Measurements from ENCODE around the gene ABHD2. TPM values are rescaled to one million over a fixed set of nuclear protein-coding genes. Genes with fewer than 3 reads are reported as not detected.

The ABHD2 gene
- total and polyA plus RNA-seq, 9 of the 15 experiments (the other 6 are each of a cell fraction or from before 2014, with no cell fraction given), result 16.9 to 99.8 (median 47.5) TPM

DNA sequence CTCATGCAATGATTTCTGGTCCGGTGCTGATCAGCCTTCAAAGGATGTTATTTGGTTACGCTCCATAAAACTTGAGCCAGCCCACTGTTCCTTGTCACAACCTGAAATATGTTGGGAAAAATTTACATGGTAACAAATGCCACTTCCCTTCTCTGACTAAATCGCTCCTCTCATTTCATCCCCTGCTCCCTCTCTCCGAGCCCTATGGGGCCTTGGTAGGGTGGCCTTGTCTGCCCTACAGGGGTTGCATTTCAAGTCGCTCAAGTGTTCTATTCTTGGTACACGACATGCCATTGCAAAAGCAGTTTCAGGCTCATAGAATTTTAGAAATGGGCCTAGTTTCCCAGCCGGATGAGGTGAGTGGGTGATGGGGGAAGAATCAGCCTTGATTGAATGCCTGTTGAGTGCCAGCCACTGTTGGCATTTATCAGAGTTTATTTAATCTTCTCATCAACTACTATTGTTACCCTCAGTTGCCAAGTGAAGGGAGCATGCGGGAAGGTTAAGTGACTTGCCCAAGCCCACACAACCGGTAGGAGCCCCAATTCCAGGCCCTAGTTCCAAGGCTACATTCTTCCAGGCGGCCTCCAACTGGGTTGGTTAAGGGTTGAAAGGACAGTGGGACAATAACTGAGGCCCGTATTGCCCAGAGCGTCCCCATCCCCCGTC, 961 bp upstream of the ABHD2 start (continued):
- TF ChIP-seq, protein P1, sequence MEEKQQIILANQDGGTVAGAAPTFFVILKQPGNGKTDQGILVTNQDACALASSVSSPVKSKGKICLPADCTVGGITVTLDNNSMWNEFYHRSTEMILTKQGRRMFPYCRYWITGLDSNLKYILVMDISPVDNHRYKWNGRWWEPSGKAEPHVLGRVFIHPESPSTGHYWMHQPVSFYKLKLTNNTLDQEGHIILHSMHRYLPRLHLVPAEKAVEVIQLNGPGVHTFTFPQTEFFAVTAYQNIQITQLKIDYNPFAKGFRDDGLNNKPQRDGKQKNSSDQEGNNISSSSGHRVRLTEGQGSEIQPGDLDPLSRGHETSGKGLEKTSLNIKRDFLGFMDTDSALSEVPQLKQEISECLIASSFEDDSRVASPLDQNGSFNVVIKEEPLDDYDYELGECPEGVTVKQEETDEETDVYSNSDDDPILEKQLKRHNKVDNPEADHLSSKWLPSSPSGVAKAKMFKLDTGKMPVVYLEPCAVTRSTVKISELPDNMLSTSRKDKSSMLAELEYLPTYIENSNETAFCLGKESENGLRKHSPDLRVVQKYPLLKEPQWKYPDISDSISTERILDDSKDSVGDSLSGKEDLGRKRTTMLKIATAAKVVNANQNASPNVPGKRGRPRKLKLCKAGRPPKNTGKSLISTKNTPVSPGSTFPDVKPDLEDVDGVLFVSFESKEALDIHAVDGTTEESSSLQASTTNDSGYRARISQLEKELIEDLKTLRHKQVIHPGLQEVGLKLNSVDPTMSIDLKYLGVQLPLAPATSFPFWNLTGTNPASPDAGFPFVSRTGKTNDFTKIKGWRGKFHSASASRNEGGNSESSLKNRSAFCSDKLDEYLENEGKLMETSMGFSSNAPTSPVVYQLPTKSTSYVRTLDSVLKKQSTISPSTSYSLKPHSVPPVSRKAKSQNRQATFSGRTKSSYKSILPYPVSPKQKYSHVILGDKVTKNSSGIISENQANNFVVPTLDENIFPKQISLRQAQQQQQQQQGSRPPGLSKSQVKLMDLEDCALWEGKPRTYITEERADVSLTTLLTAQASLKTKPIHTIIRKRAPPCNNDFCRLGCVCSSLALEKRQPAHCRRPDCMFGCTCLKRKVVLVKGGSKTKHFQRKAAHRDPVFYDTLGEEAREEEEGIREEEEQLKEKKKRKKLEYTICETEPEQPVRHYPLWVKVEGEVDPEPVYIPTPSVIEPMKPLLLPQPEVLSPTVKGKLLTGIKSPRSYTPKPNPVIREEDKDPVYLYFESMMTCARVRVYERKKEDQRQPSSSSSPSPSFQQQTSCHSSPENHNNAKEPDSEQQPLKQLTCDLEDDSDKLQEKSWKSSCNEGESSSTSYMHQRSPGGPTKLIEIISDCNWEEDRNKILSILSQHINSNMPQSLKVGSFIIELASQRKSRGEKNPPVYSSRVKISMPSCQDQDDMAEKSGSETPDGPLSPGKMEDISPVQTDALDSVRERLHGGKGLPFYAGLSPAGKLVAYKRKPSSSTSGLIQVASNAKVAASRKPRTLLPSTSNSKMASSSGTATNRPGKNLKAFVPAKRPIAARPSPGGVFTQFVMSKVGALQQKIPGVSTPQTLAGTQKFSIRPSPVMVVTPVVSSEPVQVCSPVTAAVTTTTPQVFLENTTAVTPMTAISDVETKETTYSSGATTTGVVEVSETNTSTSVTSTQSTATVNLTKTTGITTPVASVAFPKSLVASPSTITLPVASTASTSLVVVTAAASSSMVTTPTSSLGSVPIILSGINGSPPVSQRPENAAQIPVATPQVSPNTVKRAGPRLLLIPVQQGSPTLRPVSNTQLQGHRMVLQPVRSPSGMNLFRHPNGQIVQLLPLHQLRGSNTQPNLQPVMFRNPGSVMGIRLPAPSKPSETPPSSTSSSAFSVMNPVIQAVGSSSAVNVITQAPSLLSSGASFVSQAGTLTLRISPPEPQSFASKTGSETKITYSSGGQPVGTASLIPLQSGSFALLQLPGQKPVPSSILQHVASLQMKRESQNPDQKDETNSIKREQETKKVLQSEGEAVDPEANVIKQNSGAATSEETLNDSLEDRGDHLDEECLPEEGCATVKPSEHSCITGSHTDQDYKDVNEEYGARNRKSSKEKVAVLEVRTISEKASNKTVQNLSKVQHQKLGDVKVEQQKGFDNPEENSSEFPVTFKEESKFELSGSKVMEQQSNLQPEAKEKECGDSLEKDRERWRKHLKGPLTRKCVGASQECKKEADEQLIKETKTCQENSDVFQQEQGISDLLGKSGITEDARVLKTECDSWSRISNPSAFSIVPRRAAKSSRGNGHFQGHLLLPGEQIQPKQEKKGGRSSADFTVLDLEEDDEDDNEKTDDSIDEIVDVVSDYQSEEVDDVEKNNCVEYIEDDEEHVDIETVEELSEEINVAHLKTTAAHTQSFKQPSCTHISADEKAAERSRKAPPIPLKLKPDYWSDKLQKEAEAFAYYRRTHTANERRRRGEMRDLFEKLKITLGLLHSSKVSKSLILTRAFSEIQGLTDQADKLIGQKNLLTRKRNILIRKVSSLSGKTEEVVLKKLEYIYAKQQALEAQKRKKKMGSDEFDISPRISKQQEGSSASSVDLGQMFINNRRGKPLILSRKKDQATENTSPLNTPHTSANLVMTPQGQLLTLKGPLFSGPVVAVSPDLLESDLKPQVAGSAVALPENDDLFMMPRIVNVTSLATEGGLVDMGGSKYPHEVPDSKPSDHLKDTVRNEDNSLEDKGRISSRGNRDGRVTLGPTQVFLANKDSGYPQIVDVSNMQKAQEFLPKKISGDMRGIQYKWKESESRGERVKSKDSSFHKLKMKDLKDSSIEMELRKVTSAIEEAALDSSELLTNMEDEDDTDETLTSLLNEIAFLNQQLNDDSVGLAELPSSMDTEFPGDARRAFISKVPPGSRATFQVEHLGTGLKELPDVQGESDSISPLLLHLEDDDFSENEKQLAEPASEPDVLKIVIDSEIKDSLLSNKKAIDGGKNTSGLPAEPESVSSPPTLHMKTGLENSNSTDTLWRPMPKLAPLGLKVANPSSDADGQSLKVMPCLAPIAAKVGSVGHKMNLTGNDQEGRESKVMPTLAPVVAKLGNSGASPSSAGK (IDR thresholded peaks at IDR 0.05), result peak; percentile 53; the same call in 1 of the 2 replicates
- TF ChIP-seq ZNF57 (CRISPR knock-in tag; IDR thresholded peaks at IDR 0.05), result no peak
- TF ChIP-seq POLR2B (IDR thresholded peaks at IDR 0.05; ENCODE audit: low read depth, partially characterized antibody), result no peak
- TF ChIP-seq ZNF584 (CRISPR knock-in tag; IDR thresholded peaks at IDR 0.05; ENCODE audit: low read depth), result 0 out of 2 replicates have a peak, but pooled peaks have one; percentile 58
- TF ChIP-seq RB1 (IDR thresholded peaks at IDR 0.05; ENCODE audit: low read depth), result no peak
- no peak for TF ChIP-seq NR2F6 (CRISPR knock-in tag; IDR thresholded peaks at IDR 0.05)
- no peak for TF ChIP-seq CHD1 (IDR thresholded peaks at IDR 0.05; ENCODE audit: low read length)
- 0 out of 2 replicates have a peak, but pooled peaks have one; percentile 47 for TF ChIP-seq ZNF830 (CRISPR knock-in tag; IDR thresholded peaks at IDR 0.05)
